Inflammatory macrophage (primary cell): ENCODE measurements around the gene HPN.
"Not testable (repeated sequence)": the region's sequence is repeated elsewhere in the genome, so short reads cannot be mapped to it uniquely, and the experiment has no call there.

Source experiments
- DNase-seq, 2 donors: peaks; one replicate each; pipeline ENCODE4 v3.0.0-alpha.2; 2020 to 2022

The HPN gene

DNA sequence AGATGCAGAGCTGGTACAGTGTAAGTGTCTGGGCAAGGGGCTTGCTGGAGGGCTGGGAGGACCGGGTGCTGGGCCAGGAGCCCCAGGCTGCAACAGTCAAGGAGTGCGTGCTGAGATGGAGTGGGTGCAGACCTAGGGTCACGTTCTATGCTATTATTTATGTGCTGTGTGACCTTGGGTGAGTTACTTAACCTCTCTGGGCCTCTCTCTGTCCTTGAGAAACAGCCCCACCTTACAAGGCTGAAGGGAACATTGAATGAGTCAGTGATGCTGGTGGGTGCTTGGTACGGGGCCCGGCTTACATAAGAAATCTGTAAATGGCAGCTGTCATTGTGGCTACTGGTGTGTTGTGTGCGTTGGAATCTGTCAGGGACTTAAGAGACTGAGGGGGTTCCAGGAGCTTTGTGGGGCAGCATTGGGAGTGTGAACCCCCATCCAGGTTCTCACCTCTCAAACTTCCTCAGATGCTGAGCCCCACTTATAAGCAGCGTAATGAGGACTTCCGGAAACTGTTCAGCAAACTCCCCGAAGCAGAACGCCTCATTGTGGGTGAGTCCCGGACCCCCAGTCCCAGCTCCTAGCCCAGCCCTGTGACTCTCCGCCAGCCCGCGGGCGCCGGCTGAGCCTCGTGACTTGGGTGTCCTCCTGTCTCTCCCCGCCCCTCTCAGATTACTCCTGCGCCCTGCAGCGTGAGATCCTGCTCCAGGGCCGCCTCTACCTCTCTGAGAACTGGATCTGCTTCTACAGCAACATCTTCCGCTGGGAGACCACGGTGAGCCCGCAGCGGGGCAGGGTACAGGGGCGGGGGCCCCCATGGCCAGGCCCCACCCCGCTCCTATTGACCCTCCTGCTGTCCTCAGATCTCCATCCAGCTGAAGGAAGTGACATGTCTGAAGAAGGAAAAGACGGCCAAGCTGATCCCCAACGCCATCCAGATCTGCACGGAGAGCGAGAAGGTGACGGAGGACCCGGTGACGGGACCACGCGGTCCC is 31.8 kb upstream of the HPN start:
- DNase-seq: no peak

DNA sequence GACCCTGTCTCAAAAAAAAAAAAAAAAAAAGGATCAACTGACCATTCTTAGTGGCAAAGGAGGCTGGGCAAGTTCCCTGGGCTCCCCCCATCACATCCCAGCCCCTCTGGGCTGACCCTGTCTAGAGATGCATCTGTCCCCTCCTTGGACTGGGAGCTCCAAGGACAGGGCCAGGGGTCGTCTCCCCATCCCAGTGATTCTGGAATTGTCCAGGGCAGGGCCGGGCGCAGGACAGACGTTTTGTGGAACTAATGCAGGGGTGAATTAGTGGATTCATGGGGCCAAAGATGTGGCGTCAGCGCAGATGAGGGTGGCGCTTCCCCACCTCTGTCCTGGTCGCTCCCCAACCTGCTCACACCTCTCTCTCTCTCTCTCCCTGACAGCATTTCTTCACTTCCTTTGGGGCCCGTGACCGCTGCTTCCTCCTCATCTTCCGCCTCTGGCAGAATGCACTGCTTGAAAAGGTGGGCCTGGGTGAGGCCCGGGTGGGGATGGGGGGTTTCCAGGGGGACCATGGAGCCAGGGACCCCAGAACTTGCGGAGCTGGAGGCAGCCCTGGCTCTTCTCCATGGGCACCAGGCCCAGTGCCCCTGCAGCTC is 30.3 kb upstream of the HPN start:
- DNase-seq: no peak

- peak in 1 of 2 donors; percentile 35 for DNase-seq
Measured at GRCh38 chr19:35011737-35012682, 29.5 kb upstream of the HPN start.

GRCh38 chr19:35013041-35013819 is 28.3 kb upstream of the HPN start:
- DNase-seq: peak; percentile 57 to 58

GRCh38 chr19:35013820-35014754 is 27.4 kb upstream of the HPN start:
- DNase-seq: peak; percentile 66 to 69

DNA sequence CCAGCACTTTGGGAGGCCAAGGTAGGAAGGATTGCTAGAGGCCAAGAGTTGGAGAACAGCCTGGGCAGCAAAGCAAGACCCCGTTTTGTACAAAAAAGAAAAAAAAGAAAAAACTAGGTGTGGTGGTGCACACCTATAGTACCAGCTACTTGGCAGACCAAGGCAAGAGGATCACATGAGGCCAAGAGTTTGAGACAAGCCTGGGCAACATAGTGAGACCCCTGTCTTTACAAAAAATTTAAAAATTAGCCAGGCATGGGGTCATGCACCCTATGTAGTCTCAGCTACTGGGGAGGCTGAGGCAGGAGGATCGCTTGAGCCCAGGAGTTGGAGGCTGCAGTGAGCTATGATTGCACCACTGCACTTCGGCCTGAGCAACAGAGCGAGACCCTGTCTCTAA is 26.7 kb upstream of the HPN start:
- not testable (repeated sequence) for DNase-seq

DNA sequence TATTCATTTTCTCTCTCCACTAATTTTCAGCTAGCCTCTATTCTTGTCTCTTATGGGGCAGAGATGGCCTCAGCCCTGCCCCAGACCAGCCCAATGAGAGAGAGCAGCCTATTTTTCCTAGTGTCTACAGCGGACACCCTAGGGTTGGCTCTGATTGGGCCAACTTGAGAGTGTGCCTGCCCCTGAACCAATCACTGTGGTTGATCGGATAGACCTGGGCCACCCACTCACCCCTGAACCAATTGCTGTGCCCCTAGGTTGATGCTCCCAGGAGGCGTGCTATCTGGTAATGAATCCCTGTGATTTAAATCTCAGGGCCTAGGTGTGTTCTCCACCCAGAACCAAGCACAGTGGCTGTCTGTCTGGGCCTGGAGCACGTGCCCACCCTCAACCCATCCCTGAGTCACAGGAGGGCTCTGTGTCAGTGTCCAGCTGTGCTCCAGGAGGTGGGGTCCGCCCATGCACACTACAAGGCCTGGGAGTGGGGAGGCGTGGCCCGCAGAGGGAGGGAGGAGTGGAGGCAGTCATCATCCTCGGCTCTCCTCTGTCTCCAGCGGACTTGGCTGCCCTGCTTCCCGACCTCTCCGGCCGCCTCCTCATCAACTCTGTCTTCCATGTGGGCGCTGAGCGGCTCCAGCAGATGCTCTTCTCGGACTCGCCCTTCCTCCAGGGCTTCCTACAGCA is 26.1 kb upstream of the HPN start:
- DNase-seq: no peak

DNA sequence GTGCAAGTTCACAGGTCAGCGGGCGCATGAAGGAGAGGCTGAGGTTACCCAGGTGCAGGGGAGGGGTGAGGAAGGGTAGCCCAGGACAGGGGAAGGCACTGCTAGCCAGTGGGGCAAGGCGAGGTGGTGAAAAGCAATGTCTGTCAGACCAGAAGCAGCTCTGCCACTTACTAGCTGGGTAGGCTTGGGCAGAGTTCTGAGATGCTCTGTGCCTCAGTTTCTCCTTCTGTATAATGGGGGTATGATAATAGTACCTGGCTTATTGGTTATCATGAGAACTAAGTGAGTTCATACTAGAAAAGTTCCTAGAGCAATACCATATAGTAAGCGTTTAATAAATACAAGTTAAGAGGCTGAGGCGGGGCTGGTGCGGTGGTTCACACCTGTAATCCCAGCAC is 25.6 kb upstream of the HPN start:
- no peak for DNase-seq

DNA sequence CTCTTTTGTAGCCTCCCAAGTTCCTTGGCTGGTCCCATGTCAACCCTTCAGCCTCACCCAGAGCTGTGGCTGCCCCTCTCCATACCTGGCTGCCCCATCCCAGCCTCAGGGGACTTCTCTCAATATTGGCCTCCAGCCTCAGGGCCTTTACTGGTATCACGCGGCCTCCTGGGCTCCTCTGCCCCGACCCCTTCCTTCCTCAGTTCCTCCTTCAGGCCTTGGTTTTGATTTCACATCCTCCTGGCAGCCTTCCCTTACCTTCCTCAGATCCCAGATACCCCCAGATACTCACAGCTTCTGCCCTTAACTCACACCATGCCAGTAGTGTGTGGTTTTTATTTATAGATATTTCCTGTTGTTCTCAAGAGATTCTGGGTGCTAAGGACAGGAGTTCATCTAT is 24.0 kb upstream of the HPN start:
- no peak for DNase-seq

GRCh38 chr19:35018379-35018778 is 23.1 kb upstream of the HPN start:
- no peak for DNase-seq

DNA sequence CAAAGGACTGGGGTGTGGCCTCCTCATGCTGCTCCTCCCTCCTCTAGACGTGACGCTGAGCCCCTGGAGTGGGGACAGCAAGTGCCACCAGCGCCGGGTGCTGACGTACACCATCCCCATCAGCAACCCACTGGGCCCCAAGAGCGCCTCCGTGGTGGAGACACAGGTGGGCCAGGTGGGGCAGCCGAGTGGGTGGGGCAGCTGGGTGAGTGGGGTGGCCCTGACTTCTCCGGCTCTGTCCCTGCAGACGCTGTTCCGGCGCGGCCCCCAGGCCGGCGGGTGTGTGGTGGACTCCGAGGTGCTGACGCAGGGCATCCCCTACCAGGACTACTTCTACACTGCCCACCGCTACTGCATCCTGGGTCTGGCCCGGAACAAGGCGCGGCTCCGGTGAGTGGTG is 22.4 kb upstream of the HPN start:
- DNase-seq: no peak

DNA sequence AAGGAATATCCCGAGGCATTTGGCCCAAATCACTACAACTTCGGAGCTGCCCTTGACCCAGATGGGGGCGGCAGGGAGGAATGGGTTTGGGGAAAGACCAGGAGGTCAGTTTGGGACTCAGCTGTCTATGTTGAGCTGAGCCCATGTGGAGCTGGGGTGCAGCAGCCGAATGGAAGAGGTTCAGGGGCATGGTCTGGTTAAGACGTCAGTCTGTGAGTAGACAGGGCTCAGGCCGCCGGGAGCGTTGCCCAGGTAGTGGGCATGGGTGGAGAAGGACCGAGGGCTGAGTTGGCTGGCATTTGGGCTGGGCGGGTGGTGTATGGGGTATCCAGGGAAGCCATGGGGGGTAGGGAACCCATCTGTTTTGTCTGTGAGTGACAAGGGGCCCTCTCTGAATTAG is 20.5 kb upstream of the HPN start:
- no peak for DNase-seq

- no peak for DNase-seq
Measured at GRCh38 chr19:35021596-35021995, 19.9 kb upstream of the HPN start.

- no peak for DNase-seq
Measured at GRCh38 chr19:35022460-35022859, 19.1 kb upstream of the HPN start.

DNA sequence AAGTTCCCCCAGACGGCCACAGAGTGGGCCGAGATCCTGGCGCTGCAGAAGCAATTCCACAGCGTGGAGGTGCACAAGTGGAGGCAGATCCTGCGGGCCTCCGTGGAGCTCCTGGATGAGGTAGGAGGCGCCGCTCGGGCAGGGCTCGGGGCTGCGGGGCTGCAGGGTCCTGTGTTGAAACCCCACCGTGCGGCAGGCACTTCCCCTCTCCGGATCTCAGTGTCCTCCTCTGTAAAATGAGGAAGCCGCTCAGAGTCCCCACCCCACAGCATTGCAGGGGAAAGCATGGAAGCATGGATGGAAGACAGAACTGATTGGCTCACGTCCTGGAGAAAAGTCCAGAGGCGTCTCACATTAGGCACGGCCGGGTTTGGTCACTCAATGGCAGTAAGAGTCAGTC is 18.1 kb upstream of the HPN start:
- DNase-seq: peak; percentile 58 to 66

- no peak for DNase-seq
Measured at GRCh38 chr19:35024095-35024494, 17.4 kb upstream of the HPN start.

DNA sequence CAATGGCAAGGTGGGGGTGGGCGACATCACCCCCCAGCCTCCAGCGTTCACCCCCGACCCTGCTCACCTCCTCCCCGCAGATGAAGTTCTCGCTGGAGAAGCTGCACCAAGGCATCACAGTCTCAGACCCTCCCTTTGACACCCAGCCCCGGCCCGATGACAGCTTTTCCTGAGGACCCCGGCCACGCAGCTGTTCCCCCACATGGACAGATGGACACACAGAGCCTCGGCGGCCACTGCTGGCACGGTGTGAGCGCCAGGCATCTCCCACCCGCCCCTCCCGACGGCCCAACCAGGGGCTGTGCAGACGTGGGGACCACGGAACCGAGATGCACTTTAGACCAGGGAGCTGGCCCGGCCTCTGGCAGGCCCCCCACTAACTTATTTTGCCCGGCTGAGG is 15.6 kb upstream of the HPN start:
- DNase-seq: no peak

GRCh38 chr19:35026418-35026817 is 15.1 kb upstream of the HPN start:
- DNase-seq: no peak

DNA sequence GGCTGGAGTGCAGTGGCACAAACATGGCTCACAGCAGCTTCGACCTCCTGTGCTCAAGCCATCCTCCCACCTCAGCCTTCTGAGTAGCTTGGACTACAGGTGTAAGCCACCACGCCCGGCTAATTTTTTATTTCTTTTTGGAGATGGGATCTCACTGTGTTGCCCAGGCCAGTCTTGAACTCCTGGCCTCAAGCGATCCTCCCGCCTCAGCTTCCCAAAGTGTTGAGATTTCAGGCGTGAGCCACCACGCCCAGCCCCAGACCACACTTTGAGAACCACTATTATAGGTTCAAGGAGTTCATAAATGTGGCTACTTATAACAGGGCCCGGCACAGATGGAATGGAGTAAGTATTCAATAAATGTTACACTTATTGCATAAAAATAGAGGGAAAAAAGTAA is 14.5 kb upstream of the HPN start:
- no peak for DNase-seq

DNA sequence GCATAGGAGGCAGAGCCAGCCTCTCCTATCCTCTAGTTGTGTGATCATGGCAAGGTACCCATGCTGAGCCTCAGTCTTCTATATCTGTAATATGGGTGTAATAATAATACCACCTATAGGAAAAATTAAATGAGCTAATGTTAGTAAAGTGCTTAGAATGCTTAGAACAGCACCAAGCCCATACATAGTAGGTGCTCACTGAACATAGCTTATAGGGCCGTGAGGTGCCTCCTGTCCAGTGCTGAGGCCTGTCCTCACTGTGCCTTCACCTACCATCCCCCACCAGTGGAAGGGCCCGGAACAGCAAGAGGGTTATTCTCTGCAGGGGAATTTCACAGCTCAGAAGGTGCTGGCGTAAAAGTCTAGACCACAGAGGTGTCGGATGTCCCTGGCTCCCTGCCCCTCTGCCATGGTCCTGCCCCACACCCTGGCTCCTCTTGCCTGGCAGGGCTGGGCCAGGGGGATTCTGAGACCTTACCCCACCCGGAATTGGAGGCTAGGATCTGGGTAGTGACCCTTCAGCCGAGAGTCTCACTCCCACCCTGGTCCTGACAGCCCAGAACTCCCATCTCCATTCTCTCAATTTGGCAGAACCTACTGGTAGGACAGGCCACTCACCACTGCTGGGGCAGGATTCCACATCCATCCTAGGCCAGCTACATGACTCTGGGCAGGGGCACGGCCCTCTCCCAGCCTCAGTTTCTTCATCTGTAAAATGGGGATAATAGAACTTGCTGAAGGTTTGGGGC is 13.5 kb upstream of the HPN start:
- DNase-seq: no peak
